ENCODE results near the gene IRS2. TPM values are rescaled to one million over a fixed set of nuclear protein-coding genes. Genes with fewer than 3 reads are reported as not detected.

IRS2 gene
- total RNA-seq, 1 experiment from 2014 or later, result 5.9 TPM

GRCh38 chr13:109813663-109814062 lies 27.3 kb upstream of the IRS2 start:
- BruUV-seq (replicated peaks), result no TSS peak

GRCh38 chr13:109812382-109812781 lies 26.0 kb upstream of the IRS2 start:
- DNase-seq (ENCODE audit: low read depth, low spot score) (no peak), ATAC-seq (no peak)
- ChIA-PET POLR2A (no interaction called here), CTCF (no interaction called here)
- no peaks in the 10 kb centered on the region for H3K4me1 ChIP-seq (ENCODE audit: control insufficient read depth, insufficient read depth, low read length)
- no peak overlapping the region for H3K27ac ChIP-seq (ENCODE audit: low read length)
- TF ChIP-seq POLR2AphosphoS5 (IDR thresholded peaks at IDR 0.05; ENCODE audit: low read depth, low read length) (no peak), REST (IDR thresholded peaks at IDR 0.05; ENCODE audit: insufficient read depth in 1 of 2, low read depth in 2 of 2, low read length in 1 of 2) (no peak), CTCF (IDR thresholded peaks at IDR 0.05) (no peak), TCF7L2 (IDR thresholded peaks at IDR 0.05; ENCODE audit: low read depth, low read length) (no peak), SIN3A (IDR thresholded peaks at IDR 0.05; ENCODE audit: borderline replicate concordance, insufficient read depth, low read depth, low read length) (no peak)
- no peaks in the 10 kb centered on the region for H3K36me3 ChIP-seq (ENCODE audit: control insufficient read depth, insufficient read depth, low read length)
- no peaks in the 10 kb centered on the region for H3K27me3 ChIP-seq (ENCODE audit: control insufficient read depth, insufficient read depth, low read length)
- H3K4me3 ChIP-seq (ENCODE audit: low read depth in 2 of 2, low read length in 2 of 2), result no peak overlapping the region
- in situ Hi-C loops (cut with HindIII; ENCODE audit: low pct_unique_long_range_greater_than_20kb, low sequenced_read_pairs), result no loop called here
- BruUV-seq (replicated peaks), result no TSS peak
- no peaks in the 10 kb centered on the region for H3K9me3 ChIP-seq (ENCODE audit: control insufficient read depth, insufficient read depth, low read depth, low read length)
- intact Hi-C loops (cut with micrococcal nuclease; ENCODE audit: unreplicated experiment), result no loop called here

More at GRCh38 chr13:109813663-109814062, 27.3 kb upstream of the IRS2 start:
- H3K36me3 ChIP-seq (ENCODE audit: control insufficient read depth, insufficient read depth, low read length), result no peaks in the 10 kb centered on the region
- no peaks in the 10 kb centered on the region for H3K4me1 ChIP-seq (ENCODE audit: control insufficient read depth, insufficient read depth, low read length)
- DNase-seq (ENCODE audit: low read depth, low spot score) (no peak), ATAC-seq (no peak)
- no peak for TF ChIP-seq TCF7L2 (IDR thresholded peaks at IDR 0.05; ENCODE audit: low read depth, low read length)
- TF ChIP-seq REST (IDR thresholded peaks at IDR 0.05; ENCODE audit: insufficient read depth in 1 of 2, low read depth in 2 of 2, low read length in 1 of 2), result no peak
- no peak for TF ChIP-seq POLR2AphosphoS5 (IDR thresholded peaks at IDR 0.05; ENCODE audit: low read depth, low read length)
- no peak for TF ChIP-seq SIN3A (IDR thresholded peaks at IDR 0.05; ENCODE audit: borderline replicate concordance, insufficient read depth, low read depth, low read length)
- TF ChIP-seq CTCF (IDR thresholded peaks at IDR 0.05), result no peak
- ChIA-PET CTCF (no interaction called here), POLR2A (no interaction called here)
- no peaks in the 10 kb centered on the region for H3K27me3 ChIP-seq (ENCODE audit: control insufficient read depth, insufficient read depth, low read length)
- in situ Hi-C loops (cut with HindIII; ENCODE audit: low pct_unique_long_range_greater_than_20kb, low sequenced_read_pairs), result no loop called here
- no peak overlapping the region for H3K27ac ChIP-seq (ENCODE audit: low read length)
- intact Hi-C loops (cut with micrococcal nuclease; ENCODE audit: unreplicated experiment), result no loop called here
- no peaks in the 10 kb centered on the region for H3K9me3 ChIP-seq (ENCODE audit: control insufficient read depth, insufficient read depth, low read depth, low read length)
- no peak overlapping the region for H3K4me3 ChIP-seq (ENCODE audit: low read depth in 2 of 2, low read length in 2 of 2)
